Upper lobe of left lung (tissue), 4 donors: ENCODE data around the gene ARID5B.

Experiments
- CTCF ChIP-seq, 6 experiments: fragments of 450-650 bp in 4 of 6; fragments of 200-600 bp in 2 of 6; sonication (generic) in 2 of 6; IDR thresholded peaks; one replicate each; pipeline ENCODE4 v1.5.1; 2016 to 2019; ENCODE audit warnings: antibody characterized with exemption in 6 of 6
- EP300 ChIP-seq, 4 donors: sonication (generic); formaldehyde crosslinking; IDR thresholded peaks; one replicate each; pipeline ENCODE4 v1.5.1; 2017; ENCODE audit warnings: antibody characterized with exemption in 4 of 4, control low read depth in 2 of 4
- POLR2A ChIP-seq, 4 donors: fragments of 450-650 bp; IDR thresholded peaks; one replicate each; pipeline ENCODE4 v1.5.1; 2016 to 2017; ENCODE audit warnings: antibody characterized with exemption in 4 of 4, mild to moderate bottlenecking in 2 of 4

- TF ChIP-seq POLR2A (IDR thresholded peaks at IDR 0.05) (no peak), EP300 (IDR thresholded peaks at IDR 0.05) (no peak), CTCF (IDR thresholded peaks at IDR 0.05) (no peak)
Observed at GRCh38 chr10:62116896-62117295, 215.4 kb downstream of the ARID5B start.
